Measurements from ENCODE around the gene WDR82.
A peak's percentile ranks its signal among the peaks of the same experiment; 100 is the strongest.

Gene WDR82

DNA sequence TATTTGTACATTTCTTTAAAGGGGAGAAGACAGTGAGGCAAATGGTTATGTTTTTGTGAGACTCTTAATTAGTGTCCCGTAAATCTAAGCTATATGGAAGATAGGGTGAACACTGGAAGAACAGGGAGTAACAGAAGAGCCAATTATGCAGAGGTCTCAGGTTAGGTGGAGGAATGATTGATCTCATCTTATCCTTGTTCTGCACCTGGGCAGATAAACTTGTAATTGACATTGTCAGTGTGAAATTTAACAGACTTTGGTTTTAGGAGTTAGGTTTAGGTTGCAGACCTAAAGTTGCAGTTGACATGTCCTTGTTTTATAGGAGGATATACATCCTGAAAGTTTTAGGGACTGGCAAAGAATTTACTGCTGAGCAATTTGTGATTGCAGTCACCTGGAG lies 36.4 kb downstream of the WDR82 start:
- H3K36me3 ChIP-seq (ENCODE audit: insufficient read depth, low read length), result no peaks in the 10 kb centered on the region; the same call in 1 of the 2 replicates
- H3K79me2 ChIP-seq (ENCODE audit: insufficient read depth, low read length), result peaks cover 31% of the 10 kb centered on the region
- no peaks in the 10 kb centered on the region for H3K27me3 ChIP-seq (ENCODE audit: insufficient read depth, low read length, poor library complexity)
- peaks cover 60% of the 10 kb centered on the region for H3K4me1 ChIP-seq (ENCODE audit: insufficient read depth, low read length)
- no peak overlapping the region for H2AFZ ChIP-seq (ENCODE audit: low read depth, low read length)
- DNase-seq, result no peak
- H3K4me3 ChIP-seq (ENCODE audit: low read depth in 1 of 2, low read length in 2 of 2), result no peak overlapping the region
- peaks cover 23% of the 10 kb centered on the region for H4K20me1 ChIP-seq (ENCODE audit: insufficient read depth, low read length)
- no peak for ATAC-seq (ENCODE audit: insufficient read depth, low read depth)
- no peak overlapping the region for H3K9ac ChIP-seq (ENCODE audit: low read depth, low read length)
- H3K4me2 ChIP-seq (ENCODE audit: insufficient read depth, low read length), result no peak overlapping the region
- no peaks in the 10 kb centered on the region for H3K9me3 ChIP-seq (ENCODE audit: insufficient read depth, low read length, severe bottlenecking)
- no peak for TF ChIP-seq EZH2 (IDR thresholded peaks at IDR 0.05; ENCODE audit: borderline replicate concordance, low read depth, low read length, severe bottlenecking)
- TF ChIP-seq CTCF (IDR thresholded peaks at IDR 0.05; ENCODE audit: borderline replicate concordance, extremely low read depth, low read length, poor library complexity, severe bottlenecking), result no peak
- no peak overlapping the region for H3K27ac ChIP-seq (ENCODE audit: low read length)

DNA sequence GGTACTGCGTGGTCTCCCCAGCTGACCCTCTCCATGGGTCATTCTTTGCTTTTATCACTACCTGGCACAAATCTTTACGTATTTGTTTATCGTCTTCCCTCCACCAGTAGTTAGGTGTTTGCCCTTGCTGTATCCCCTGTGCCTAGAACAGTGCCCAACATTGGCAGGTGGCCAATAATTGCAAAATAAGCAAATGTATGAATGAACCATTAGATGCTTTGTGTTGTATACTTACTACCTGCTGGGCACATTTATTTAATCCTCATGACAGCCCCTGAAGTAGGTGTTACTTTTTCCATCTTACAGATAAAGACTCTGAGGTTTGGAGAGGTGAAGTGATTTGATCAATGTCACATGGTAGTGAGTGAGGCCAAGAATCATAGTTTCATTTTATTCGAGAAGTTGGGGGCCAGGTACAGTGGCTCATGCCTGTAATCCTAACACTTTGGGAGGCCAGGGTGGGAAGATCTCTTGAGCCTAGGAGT lies 37.5 kb downstream of the WDR82 start:
- peak overlapping the region in 1 of 2 experiments; percentile 72; a peak in 1 of 4 replicates for H3K4me3 ChIP-seq (ENCODE audit: low read depth in 1 of 2, low read length in 2 of 2)
- H4K20me1 ChIP-seq (ENCODE audit: insufficient read depth, low read length), result peaks cover 16% of the 10 kb centered on the region
- no peaks in the 10 kb centered on the region for H3K9me3 ChIP-seq (ENCODE audit: insufficient read depth, low read length, severe bottlenecking)
- no peak for DNase-seq
- no peak overlapping the region for H2AFZ ChIP-seq (ENCODE audit: low read depth, low read length)
- peak overlapping the region; percentile 6; the same call in 1 of the 2 replicates for H3K9ac ChIP-seq (ENCODE audit: low read depth, low read length)
- H3K27ac ChIP-seq (ENCODE audit: low read length), result peak overlapping the region; percentile 86
- no peaks in the 10 kb centered on the region for H3K27me3 ChIP-seq (ENCODE audit: insufficient read depth, low read length, poor library complexity)
- no peak for ATAC-seq (ENCODE audit: insufficient read depth, low read depth)
- H3K4me1 ChIP-seq (ENCODE audit: insufficient read depth, low read length), result peaks cover 57% of the 10 kb centered on the region
- peaks cover 41% of the 10 kb centered on the region for H3K79me2 ChIP-seq (ENCODE audit: insufficient read depth, low read length)
- no peaks in the 10 kb centered on the region; the same call in 1 of the 2 replicates for H3K36me3 ChIP-seq (ENCODE audit: insufficient read depth, low read length)
- TF ChIP-seq EZH2 (IDR thresholded peaks at IDR 0.05; ENCODE audit: borderline replicate concordance, low read depth, low read length, severe bottlenecking), result no peak
- no peak for TF ChIP-seq CTCF (IDR thresholded peaks at IDR 0.05; ENCODE audit: borderline replicate concordance, extremely low read depth, low read length, poor library complexity, severe bottlenecking)
- H3K4me2 ChIP-seq (ENCODE audit: insufficient read depth, low read length), result peak overlapping the region; percentile 91

DNA sequence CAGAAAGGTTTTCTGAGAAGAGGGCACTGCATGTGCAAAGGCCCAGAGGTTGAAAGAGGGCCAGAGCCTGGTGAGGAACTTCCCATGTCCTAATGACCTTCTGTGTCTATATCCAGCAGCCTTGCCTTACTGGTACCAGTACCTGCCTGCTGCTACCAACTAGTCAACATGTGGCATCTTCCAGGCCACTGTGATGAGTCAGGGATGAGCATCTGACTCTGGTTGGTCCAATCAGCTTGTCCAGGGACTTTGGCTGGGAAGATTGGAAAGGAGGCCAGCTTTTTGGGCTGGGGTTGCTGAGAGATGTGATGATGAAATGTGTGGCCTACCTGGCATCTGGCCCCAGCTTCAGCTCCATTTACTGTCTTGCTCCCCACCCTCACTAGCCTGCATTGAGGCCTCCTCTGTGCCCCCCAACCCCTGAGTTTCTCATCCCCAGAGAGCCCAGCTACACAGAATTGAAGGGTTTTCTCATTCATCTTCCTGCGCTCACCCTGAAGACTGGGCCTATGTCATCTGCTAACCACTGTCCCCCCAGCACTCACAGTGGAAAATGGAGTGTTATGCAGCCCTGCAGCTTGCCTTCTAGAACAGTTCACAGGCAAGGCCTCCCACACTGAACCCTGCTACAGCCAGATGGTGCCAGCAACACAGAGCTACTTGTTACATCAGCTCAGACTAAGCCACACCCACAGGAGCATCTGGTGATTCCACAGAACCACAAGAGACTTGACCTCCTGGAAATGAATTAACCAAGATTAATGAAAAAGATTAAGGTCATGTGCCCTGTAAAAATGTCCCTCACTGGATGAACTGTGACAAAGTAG lies 38.2 kb downstream of the WDR82 start:
- peak overlapping the region; percentile 86 for H3K27ac ChIP-seq (ENCODE audit: low read length)
- peaks cover 58% of the 10 kb centered on the region for H3K4me1 ChIP-seq (ENCODE audit: insufficient read depth, low read length)
- H2AFZ ChIP-seq (ENCODE audit: low read depth, low read length), result no peak overlapping the region
- no peaks in the 10 kb centered on the region for H3K9me3 ChIP-seq (ENCODE audit: insufficient read depth, low read length, severe bottlenecking)
- ATAC-seq (ENCODE audit: insufficient read depth, low read depth), result peak; percentile 58
- H3K4me3 ChIP-seq (ENCODE audit: low read depth in 1 of 2, low read length in 2 of 2), result peak overlapping the region; percentile 72 to 91; a peak in 3 of 4 replicates
- peak overlapping the region; percentile 85 for H3K9ac ChIP-seq (ENCODE audit: low read depth, low read length)
- H3K4me2 ChIP-seq (ENCODE audit: insufficient read depth, low read length), result peak overlapping the region; percentile 91
- peaks cover 46% of the 10 kb centered on the region for H3K79me2 ChIP-seq (ENCODE audit: insufficient read depth, low read length)
- H4K20me1 ChIP-seq (ENCODE audit: insufficient read depth, low read length), result peaks cover 16% of the 10 kb centered on the region
- TF ChIP-seq EZH2 (IDR thresholded peaks at IDR 0.05; ENCODE audit: borderline replicate concordance, low read depth, low read length, severe bottlenecking) (no peak), CTCF (IDR thresholded peaks at IDR 0.05; ENCODE audit: borderline replicate concordance, extremely low read depth, low read length, poor library complexity, severe bottlenecking) (peak; percentile 37)
- peak; percentile 82 for DNase-seq
- H3K27me3 ChIP-seq (ENCODE audit: insufficient read depth, low read length, poor library complexity), result no peaks in the 10 kb centered on the region
- H3K36me3 ChIP-seq (ENCODE audit: insufficient read depth, low read length), result peaks cover 6% of the 10 kb centered on the region

Measured in DND-41 (cell line).